Activated T-cell treated with anti-CD3 and anti-CD28 coated beads, Interleukin-2, amount 50 U/mL, for 1 hour (primary cell): ENCODE measurements around the gene ARHGAP21.

Experiments used
- DNase-seq: peaks from one replicate; pipeline ENCODE4 v3.0.0-alpha.2; 2020

Gene ARHGAP21

DNA sequence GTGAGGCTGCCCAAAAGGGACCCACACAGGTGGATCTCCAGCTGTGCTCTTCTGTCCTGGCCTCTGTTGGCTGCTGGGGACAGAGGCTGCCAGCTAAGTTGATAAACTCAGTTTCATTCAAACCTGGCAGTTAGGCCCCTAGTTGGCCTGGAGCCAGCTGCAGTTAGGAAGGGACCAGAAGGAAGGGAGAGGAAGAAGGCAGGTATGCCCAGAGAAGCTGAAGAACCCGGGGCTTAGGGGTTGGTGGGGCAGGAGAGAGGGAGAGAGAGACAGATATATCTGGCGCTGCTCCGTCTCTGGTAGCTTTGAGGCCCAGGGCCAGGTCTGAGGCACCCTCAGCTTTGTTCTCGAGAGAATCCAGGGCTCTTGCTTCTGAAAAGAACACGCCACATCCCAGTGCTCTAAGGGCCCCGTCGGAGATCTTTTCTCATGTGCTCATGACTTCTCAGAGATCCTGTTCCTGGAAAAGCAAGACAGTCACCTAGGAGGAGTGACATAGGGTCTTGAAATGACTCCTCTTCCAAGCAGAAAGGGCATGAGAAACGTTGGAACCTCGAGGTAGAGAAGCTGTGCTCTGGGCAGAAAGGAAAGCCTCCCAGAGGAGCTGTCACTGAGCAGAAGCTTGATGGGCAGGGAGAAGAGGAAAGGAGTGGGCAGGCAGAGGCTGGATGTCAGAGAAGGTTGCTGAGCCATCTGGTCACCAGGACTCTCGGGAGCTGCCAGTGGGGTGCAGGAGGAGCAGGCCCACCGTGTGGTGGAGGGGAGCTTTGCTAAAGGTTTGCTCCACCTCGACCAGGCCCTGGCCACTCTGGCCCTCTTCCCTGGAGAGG lies 153.6 kb downstream of the ARHGAP21 start:
- no peak for DNase-seq

DNA sequence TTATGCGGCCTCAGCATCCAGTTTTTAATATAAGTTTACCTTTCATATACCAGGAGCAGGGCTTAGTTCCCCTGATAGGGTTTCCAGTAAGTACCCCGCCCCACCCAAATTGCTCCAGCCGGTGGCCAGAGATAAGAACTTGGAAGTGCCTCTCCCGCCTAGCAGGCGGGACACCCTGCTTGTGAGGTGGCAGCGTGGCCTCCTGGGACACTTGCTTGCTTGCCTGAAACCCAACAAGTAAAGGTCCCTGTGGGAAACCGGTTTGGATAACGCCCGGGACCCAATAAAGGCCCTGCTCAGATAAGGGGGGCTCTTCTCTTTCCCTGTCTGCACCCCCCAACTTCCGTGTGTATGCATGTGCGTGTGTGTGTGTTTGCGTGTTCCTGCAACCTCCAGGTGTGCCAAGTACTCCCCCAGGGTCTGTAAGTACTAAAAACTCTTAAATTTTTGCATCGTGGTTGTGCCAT lies 154.3 kb downstream of the ARHGAP21 start:
- no peak for DNase-seq

DNA sequence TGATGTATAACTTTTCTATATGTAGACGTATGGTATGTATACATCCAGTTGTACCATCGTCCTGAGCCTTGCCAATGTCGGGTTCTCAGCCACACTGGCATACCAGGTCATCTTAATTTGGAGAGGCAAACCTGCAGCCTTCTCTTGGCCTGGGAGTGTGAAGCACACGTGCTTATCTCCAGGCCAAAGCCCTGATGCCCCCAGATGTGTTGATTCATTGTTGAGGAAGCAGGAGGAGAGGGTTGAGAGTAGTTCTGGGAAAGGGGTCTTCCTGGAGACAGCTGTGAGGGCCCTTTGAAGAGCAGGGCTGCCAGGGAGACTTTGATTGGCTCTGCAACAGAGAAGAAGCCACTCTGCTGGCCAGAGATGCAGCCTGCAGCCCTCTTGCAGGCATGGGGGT lies 155.6 kb downstream of the ARHGAP21 start:
- DNase-seq: no peak

DNA sequence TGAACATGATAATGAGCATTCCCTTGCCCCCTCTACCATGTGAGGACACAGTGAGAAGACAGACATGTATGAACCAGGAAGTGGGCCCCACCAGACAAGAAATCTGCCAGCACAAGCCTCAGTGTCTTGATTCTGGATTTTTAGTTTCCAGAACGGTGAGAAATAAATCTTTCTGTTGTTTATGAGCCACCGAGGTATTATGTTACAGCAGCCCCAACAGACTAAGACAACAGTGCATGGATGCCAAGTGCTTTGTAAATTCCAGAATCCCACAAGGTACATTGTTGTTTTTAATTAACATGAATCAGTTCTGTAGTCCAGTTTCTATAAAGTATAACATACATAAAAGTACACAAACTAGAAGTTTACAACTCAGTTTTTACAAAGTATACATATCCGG lies 162.2 kb downstream of the ARHGAP21 start:
- DNase-seq: no peak

DNA sequence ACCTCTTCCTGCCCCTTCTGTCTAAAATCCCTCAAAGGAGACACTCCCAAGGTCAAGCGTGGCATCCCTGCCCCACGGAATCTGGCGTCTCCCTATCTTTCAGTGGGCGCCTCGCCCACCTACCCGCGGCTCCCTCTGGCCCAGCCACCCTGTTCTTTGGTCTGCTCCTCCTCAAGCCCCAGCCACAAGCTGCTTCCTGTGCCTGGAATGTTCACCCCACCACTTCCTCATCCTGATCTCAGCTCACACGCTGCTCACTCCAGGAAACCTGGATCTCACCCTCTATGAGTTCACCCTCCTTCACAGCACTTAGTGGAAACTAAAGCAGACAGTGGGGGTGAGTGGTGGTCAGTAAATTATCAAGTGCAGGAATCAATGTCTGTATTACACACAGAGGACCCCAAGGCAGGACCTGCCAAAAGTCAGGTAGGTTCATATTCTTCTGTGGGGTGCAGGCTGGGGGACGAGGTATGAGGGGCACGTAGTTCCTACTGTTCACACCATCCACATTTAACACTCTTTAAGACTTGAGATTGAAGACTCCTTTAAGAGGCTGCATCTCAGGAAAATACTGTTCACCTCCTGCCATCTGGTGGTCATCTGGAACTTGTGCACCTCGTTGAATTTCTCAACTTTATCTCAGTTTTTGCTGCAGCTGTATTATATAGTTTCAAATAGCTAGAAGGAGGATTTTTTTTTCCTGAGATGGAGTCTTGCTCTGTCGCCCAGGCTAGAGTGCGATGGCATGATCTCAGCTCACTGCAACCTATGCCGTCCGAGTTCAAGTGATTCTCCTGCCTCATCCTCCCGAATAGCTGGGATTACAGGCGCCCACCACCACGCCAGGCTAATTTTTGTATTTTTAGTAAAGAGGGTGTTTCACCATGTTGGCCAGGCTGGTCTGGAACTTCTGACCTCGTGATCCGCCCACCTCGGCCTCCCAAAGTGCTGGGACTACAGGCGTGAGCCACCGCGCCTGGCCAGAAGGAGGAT lies 166.6 kb downstream of the ARHGAP21 start:
- DNase-seq: no peak

DNA sequence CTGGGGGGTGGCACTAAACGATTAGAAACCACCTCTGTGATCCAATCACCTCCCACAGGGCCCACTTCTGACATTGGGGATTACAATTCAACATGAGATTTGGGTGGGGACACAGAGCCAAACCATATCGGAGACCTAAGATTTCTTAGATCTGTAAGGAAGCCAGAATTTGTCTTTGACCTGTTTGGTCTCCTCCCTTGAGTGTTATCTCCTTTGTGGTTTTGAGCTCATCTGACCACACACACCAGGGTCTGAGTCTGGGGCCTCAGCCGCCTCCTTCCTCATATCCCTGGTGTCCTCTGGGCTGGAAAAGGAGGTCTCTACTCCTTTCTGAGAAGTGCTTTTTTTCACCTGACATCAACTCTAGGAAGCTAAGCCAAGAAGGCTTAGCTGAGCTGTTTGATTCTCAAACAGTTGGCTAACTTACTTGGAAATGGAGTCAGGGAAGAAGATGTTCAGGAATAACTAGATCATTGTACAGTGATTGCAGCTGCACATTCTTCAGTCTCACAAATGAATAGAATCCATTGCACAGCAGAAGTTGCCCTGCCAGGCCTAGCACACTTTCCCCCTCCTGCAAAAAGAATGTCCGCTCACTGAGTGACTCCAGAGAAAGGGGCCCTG lies 167.4 kb downstream of the ARHGAP21 start:
- no peak for DNase-seq

DNA sequence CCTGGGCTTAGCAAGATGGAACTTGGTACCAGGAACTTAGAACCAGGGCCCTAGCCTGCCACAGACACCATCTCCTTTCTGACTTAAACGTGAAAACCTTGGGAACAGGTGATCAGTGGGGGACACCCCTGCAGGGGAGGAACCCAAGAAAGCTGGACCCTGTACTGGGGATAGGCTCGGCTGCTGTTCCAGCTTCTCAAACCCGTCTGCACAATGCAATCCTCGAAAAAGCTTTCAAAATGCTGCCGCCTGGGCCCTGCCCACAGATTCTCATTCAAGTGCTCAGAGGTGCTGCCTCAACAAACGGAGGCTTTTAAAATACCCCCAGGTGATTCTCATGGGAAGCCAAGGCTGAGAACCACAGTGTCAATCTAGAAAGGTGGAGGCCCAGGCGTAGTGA lies 169.7 kb downstream of the ARHGAP21 start:
- no peak for DNase-seq

DNA sequence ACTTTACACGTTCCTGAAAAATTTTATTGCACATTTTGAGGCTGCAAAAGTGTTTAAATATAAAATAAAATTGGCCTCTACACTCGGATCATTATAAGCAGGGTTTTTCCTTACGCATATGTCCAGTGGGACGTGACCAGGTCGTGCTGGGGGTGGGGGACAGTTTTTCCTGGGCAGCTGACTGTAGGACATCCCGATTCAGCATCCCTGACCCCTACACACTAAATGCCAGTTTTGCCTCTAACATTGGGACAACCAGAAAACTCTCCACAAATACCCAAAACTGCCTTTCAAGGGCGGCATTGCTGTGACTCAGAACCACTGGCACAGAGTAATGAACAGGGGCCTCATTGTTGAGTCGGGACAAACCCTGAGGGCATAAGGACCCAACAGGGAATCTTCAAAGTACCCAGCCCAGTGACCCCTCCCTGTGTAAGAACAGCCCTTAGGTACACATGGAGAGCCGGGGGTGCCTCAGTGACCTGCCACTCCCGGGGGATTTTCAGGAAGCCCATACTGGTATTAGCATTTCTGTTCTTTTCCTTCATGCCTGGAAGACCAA lies 170.6 kb downstream of the ARHGAP21 start:
- DNase-seq: no peak

DNA sequence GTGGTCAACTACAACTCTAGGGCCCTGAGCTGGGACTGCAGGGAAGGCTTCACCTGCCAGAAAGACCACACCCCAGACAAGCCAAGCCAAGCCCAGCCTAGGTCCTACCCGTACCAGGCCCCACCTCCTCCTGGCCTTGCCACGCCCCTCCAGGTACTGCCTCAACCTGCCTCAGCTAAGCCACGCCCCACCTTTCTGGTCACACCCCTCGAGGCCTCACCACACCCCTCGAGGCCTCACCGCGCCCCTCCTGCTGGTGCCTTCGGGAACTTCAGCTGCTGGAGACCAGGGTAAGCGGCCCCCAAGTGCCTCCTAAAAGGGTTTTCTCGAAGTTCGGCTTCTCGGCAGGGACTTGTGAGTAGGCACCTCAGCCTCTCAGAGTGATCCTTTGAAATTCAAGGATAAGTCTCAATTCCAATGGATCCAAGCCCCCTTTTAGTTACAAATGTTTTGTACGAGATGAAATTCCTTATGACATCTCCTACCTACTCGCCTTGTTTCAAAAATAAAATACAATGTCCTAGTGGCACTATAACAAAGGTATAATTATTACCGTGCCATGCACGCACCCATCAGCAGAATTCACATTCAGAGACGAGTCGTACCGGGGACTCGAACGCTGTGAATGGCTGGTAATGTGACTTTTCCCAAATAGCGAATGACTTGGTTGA lies 171.2 kb downstream of the ARHGAP21 start:
- DNase-seq: no peak

DNA sequence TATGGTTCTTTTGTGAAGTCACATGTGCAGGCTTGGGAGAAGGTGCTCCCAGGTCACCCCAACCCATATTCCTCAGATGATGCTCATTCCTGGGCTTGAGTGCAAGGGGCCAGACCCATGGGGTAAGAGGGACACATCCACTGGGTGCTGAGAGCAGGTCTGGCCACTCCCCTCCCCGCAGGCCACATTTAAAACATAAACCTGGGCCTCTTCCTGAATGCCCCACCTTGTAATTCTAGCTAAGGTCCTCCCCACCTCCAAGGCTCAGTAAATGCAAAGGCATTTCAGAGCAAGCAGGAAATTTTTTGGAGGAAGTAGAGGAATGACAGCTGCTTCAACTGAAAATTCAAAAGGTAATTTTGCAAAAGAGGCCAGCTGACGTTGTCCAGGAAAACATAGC lies 172.5 kb downstream of the ARHGAP21 start:
- no peak for DNase-seq

DNA sequence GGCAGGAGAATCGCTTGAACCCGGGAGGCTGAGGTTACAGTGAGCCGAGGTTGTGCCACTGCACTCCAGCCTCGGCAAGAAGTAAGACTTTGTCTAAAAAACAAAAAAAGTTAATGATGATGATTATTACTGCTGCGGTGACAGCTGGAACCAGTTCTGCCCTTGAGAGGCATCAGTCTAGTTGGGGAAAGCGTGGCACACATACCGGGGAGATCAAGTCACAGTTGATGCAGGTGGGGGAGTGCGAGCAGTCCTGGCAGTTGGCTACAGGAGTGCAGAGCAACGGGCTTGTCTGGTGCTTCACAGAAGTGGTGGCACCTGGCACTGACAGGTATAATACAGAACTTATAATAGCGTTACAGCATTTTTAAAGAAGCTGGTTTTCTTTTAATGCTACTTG lies 173.0 kb downstream of the ARHGAP21 start:
- no peak for DNase-seq

DNA sequence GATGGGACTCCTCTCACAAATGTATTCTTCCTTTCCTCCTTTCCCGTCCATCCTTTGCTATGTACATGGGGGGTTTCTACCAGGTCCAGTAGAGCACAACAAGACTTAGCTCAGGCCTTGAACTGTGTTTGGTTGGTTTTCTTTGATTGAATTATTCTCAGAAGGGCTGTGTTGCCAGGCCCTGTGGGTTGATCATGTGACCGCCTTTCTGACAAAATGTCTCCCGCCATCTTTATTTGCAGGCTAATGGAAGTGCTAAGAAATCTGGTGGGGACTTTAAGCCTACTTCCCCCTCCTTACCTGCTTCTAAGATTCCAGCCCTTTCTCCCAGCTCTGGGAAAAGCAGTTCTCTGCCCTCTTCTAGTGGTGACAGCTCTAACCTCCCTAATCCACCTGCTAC lies 178.1 kb downstream of the ARHGAP21 start:
- DNase-seq: no peak

DNA sequence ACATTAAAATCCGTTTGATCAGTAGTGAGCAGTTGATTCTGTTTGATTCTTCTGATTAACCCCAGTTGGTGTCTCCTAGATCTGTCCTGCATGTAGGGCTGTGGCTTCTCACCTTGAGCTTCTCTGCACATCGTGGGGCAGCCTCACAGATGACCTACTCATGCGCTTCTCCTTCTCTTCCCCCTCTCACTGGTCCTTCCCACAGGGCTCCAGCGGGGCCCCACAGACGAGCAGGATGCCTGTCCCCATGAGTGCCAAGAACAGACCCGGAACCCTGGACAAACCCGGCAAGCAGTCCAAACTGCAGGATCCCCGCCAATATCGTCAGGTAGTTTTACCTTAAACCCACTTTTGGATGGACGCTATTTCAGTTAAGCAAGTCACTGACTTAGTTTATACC lies 178.9 kb downstream of the ARHGAP21 start:
- no peak for DNase-seq

DNA sequence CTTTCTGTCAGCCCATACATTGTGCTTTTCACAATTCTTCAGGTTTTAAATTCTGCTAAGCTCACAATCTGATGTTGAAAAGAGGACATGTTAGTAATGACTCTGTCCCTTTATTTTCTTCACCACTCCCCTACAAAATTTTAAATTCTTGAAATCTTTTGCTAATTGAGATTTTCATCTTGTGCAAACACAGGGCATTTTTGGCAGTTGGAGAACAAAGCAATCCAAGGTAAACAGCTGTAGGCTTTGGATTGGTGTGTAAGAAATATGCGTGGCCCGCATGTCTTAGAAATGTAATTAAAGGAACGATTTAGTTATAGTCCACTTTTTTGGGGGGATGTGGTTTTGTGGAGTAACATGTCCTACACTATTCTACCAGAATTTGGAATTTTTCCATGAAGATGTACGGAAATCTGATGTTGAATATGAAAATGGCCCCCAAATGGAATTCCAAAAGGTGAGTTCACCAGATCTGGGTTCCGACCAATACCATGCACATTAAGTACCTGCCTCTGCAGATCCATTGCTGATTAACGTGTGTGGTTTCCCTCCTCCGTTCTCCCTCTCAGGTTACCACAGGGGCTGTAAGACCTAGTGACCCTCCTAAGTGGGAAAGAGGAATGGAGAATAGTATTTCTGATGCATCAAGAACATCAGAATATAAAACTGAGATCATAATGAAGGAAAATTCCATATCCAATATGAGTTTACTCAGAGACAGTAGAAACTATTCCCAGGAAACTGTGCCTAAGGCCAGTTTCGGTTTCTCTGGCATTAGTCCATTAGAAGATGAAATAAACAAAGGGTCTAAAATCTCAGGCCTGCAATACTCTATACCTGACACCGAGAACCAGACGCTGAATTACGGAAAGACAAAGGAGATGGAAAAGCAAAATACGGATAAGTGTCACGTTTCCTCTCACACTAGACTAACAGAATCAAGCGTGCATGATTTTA lies 181.1 kb downstream of the ARHGAP21 start:
- no peak for DNase-seq

DNA sequence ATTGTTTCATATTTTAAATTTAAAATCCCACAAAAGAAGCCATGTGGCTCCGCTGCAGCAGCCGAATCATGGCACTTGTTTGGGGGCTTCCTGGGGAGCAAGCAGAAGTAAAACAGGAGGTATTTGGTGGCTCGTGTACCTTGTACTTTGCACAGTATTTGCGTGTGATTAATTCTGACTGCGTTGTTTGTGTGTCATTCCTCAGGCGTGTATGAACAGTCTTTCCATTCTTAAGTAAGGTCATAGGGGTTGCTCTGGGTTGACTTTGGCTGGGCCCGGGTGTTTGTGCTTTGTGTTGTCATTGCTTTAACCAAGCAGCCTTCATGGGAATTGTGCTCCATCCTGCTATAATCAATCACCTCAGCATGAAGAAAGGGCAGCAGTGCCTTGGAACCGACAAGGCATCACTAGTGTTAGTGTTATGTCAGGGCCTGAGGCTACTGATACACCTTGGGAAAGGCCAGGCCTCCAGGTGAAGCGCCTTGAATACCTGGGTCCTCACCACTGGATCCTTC lies 182.4 kb downstream of the ARHGAP21 start:
- DNase-seq: no peak

DNA sequence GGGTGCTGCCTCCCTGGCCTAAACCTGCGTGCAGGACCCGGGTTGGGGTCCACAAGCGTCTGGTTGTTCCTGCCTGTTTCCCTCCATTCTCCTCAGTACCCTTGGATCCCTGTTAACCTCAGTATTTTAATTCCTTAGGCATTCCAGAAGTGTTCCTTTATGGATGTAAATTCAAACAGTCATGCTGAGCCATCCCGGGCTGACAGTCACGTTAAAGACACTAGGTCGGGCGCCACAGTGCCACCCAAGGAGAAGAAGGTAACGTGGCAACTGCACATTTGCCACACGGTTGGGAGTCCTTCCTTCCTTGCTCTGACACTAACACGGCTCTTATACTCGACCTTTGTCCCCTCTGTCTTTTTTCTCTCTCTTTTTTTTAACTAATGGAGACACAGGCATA lies 187.1 kb downstream of the ARHGAP21 start:
- DNase-seq: no peak

DNA sequence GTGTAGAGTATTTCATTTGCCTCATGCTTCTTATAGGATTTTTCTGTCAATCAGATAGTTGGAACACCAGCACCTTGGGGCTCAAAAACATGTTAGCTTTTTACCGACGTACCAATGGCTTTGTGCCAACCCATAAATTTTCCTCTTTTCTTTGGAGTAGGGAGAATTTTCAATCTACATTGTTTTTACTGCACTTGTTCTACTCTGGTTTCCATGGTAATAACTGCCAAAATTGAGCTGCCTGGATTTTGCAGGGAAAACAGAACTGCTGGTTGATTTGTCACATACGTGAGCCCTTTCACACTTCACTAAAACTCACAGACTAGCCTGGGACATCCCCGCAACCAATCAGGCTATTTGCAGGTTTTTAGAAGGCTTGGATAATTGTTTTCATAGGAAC lies 189.7 kb downstream of the ARHGAP21 start:
- no peak for DNase-seq
